Stimulated activated effector memory CD8-positive, alpha-beta T cell treated with anti-CD3 and anti-CD28 coated beads, Interleukin-12 subunit alpha, Interleukin-12 subunit beta, amount 100 ng/mL, for 72 hours (primary cell): ENCODE measurements around the gene ARHGAP22.

Source experiments
- ATAC-seq: fragments of 150-1000 bp; cut with Tn5 transposase; 2 replicates; pipeline ENCODE4 v1.10.0; 2021
- DNase-seq, 2 donors: peaks; one replicate each; pipeline ENCODE4 v3.0.0; 2021 to 2022; ENCODE audit warnings: low spot score in 2 of 2
- H3K27ac Mint-ChIP-seq: one replicate; pipeline ENCODE4 v1.8.0; 2022; ENCODE audit warnings: mild to moderate bottlenecking, mixed read lengths
- H3K36me3 Mint-ChIP-seq: one replicate; pipeline ENCODE4 v1.8.0; 2022; ENCODE audit warnings: mild to moderate bottlenecking, mixed read lengths
- H3K4me1 Mint-ChIP-seq: one replicate; pipeline ENCODE4 v1.8.0; 2022; ENCODE audit warnings: mixed read lengths
- H3K4me3 Mint-ChIP-seq: one replicate; pipeline ENCODE4 v1.8.0; 2022; ENCODE audit warnings: mild to moderate bottlenecking, mixed read lengths
- H3K9me3 Mint-ChIP-seq: one replicate; pipeline ENCODE4 v1.8.0; 2022; ENCODE audit warnings: mixed read lengths

The ARHGAP22 gene

GRCh38 chr10:48567346-48567745 lies 37.5 kb downstream of the ARHGAP22 start:
- no peak overlapping the region for H3K27ac Mint-ChIP-seq
- no peaks in the 10 kb centered on the region for H3K36me3 Mint-ChIP-seq
- no peaks in the 10 kb centered on the region for H3K9me3 Mint-ChIP-seq
- no peaks in the 10 kb centered on the region for H3K4me1 Mint-ChIP-seq
- H3K4me3 Mint-ChIP-seq, result no peak overlapping the region
- no peak for ATAC-seq
- no peak for DNase-seq

GRCh38 chr10:48564466-48565160 lies 40.3 kb downstream of the ARHGAP22 start:
- H3K4me1 Mint-ChIP-seq, result no peaks in the 10 kb centered on the region
- ATAC-seq (no peak), DNase-seq (no peak)
- no peak overlapping the region for H3K4me3 Mint-ChIP-seq
- H3K27ac Mint-ChIP-seq, result no peak overlapping the region
- H3K9me3 Mint-ChIP-seq, result no peaks in the 10 kb centered on the region
- H3K36me3 Mint-ChIP-seq, result no peaks in the 10 kb centered on the region

- Mint-ChIP-seq H3K27ac (no peak overlapping the region), H3K9me3 (no peaks in the 10 kb centered on the region), H3K4me1 (no peaks in the 10 kb centered on the region), H3K36me3 (no peaks in the 10 kb centered on the region), H3K4me3 (no peak overlapping the region)
- ATAC-seq, result no peak
- no peak for DNase-seq
Measured at GRCh38 chr10:48557511-48558123, 47.3 kb downstream of the ARHGAP22 start.

DNA sequence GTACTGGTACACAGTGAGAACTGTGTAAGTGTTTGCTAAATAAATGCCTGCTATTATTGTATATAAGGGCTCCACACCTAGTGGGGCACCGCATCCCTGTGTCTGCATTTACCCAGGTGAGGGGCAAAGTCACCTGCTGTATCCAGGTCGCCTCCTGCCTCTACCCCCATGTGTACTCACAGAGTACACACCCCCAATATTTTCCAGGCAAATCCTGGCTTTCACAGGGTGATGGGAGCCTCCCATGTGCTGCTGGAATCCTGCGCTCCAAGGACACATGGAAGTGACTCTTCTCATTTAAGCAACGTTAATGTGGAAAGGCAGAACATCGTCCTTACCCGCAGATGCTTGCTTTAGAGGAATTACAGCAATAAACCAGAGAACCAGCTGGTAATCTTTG lies 48.2 kb downstream of the ARHGAP22 start:
- Mint-ChIP-seq H3K4me1 (no peaks in the 10 kb centered on the region), H3K27ac (no peak overlapping the region), H3K9me3 (no peaks in the 10 kb centered on the region), H3K4me3 (no peak overlapping the region), H3K36me3 (no peaks in the 10 kb centered on the region)
- no peak for DNase-seq
- ATAC-seq, result no peak

DNA sequence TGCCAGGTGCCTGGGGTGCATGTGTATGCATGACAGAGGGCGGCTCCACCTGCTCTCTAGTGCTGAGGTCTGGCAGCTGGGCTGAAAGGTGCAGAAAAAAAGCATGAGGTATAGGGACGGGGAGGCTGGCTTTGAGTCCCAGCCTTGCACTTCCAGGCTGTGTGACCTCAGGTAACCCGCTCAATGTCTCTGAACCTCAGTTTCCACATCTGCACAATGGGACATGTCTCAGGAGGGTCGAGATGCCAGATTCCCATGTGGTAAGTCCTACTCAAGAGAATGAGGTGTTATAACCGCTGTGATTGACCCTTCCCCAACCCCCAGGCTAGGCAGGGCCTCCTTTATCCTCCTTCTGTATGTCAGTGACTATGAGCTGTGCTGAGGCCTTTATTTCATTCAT lies 48.8 kb downstream of the ARHGAP22 start:
- no peak overlapping the region for H3K27ac Mint-ChIP-seq
- H3K9me3 Mint-ChIP-seq, result no peaks in the 10 kb centered on the region
- ATAC-seq (no peak), DNase-seq (no peak)
- no peaks in the 10 kb centered on the region for H3K36me3 Mint-ChIP-seq
- no peak overlapping the region for H3K4me3 Mint-ChIP-seq
- no peaks in the 10 kb centered on the region for H3K4me1 Mint-ChIP-seq

GRCh38 chr10:48555310-48556042 lies 49.4 kb downstream of the ARHGAP22 start:
- Mint-ChIP-seq H3K4me1 (no peaks in the 10 kb centered on the region), H3K27ac (no peak overlapping the region), H3K36me3 (no peaks in the 10 kb centered on the region), H3K9me3 (no peaks in the 10 kb centered on the region), H3K4me3 (no peak overlapping the region)
- no peak for DNase-seq
- no peak for ATAC-seq

DNA sequence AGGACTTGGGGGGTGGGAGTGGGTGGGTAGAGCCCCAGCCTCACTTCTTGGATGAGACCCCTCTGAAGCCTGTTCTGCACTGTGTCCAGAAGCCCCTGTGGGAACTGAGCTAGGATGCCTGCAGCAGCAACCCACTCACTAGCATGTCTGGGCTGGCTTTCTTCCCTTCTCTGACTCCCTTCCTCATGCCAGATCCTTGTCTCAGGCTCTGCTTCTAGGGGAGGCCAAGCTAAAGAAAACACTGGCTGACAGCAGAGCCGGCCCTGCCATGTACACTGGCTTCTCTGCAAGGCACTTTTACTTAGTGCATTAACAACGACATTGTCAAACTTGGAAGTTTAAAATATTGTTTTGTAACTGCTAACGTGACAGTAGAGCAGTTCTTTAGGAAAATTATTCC lies 50.2 kb downstream of the ARHGAP22 start:
- Mint-ChIP-seq H3K27ac (no peak overlapping the region), H3K9me3 (no peaks in the 10 kb centered on the region), H3K4me3 (no peak overlapping the region), H3K4me1 (no peaks in the 10 kb centered on the region), H3K36me3 (no peaks in the 10 kb centered on the region)
- ATAC-seq (no peak), DNase-seq (no peak)

DNA sequence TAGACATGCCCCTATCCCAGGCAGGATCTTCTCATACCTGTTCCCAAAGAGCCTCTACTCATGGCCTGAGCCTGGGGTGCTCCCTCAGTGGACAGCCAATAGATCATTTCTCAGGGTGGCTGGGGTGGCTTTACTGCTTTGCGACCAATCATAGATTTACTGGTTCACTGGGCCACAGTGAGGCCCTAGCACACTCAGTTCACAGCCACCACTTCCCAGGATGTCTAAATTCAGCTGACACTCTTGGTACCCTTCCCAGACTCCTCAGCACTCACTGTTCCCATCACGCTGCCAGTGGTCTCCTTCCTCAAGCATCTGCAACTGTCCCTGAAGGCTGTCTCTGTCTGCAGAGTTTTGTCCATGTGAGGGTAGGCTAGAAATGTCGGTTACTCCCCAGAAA lies 50.6 kb downstream of the ARHGAP22 start:
- Mint-ChIP-seq H3K4me1 (no peaks in the 10 kb centered on the region), H3K4me3 (no peak overlapping the region), H3K9me3 (no peaks in the 10 kb centered on the region), H3K36me3 (no peaks in the 10 kb centered on the region), H3K27ac (no peak overlapping the region)
- DNase-seq (no peak), ATAC-seq (no peak)

DNA sequence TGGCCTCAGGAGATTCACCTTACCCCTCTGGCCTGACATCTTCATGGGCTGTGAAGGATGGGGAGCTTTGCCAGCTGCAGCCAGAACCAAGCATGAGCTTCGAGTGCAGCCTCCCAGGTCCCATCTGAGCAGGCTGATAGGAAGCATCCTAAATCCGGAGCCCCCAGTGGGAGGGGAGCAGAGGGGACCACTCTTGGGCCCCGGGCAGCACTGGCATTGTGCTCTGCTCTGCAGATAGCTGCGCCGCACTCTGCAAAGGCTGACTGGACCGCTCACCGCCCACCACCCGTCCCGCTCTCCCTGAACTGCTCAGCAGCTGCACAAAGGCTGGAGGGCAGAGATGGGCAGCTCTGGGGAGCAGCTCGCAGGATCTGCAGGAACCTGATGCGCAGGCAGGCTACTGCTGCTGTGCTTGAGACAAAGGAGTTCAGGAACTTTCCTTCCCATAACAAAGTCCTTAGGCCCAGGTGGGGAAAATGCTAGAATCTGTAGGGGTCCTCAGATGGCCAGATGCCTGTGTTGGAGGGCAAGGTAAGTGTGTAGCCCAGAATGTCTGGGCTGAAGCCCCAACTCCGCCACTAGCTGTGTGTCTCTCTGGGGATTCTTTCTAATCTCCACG lies 51.8 kb downstream of the ARHGAP22 start:
- Mint-ChIP-seq H3K27ac (no peak overlapping the region), H3K4me1 (no peaks in the 10 kb centered on the region), H3K9me3 (no peaks in the 10 kb centered on the region), H3K36me3 (no peaks in the 10 kb centered on the region), H3K4me3 (no peak overlapping the region)
- ATAC-seq, result no peak
- no peak for DNase-seq

DNA sequence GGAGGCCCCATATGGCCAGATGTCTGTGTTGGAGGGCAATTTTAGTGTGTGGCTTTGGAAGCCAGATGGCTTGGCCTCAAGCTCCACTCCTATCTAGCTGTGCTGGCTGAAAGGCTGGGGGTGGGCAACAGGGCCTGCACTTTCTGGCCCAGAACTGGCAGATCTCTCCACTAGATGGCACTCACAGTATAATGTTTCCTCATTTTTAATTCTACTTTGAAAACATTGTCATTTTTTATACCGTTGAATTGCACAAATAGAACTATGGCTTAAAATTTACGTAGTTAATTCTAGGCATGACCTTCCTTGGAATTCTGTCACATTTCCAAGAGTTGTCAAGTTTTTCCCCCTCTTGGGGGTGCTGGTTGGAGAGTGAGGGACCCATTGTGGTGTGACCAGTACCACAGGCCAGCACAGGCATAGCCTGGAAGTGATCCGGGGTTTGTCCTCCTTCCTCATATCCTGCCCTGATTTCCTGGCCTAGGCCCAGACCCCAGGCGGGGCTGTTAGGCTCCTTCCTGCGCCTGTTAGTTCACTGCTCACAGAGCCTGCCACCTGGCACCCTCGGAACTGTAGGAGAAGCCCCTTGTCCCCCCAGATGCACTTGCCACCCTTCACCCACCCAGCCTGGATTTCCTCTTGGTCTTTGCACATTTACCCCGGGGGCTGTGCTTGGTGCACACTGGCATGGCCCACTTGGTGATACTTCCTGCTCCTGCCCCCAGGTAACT lies 52.8 kb downstream of the ARHGAP22 start:
- Mint-ChIP-seq H3K9me3 (no peaks in the 10 kb centered on the region), H3K36me3 (no peaks in the 10 kb centered on the region), H3K4me1 (no peaks in the 10 kb centered on the region), H3K4me3 (no peak overlapping the region), H3K27ac (no peak overlapping the region)
- no peak for DNase-seq
- no peak for ATAC-seq

DNA sequence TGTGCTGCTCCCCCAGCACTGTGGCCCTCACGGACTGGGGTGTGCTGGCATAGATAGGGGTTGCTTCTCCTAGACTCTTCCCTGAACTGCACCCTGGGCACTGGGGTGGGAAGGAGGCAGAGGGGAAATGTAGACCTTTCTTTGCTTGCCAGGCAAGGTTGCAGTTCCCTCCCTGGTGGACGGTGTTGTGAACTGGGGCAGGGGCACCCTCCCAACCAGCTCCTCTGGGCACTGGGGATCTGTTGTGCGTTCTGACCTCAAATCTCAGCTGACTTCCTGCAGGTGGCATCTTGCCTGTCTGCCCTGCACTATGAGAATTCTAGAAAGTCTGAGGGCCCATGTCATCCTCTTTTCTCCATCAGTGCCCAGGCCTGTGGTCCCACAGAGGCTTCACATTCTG lies 53.9 kb downstream of the ARHGAP22 start:
- DNase-seq (no peak), ATAC-seq (no peak)
- Mint-ChIP-seq H3K36me3 (no peaks in the 10 kb centered on the region), H3K4me1 (no peaks in the 10 kb centered on the region), H3K27ac (no peak overlapping the region), H3K9me3 (no peaks in the 10 kb centered on the region), H3K4me3 (no peak overlapping the region)

DNA sequence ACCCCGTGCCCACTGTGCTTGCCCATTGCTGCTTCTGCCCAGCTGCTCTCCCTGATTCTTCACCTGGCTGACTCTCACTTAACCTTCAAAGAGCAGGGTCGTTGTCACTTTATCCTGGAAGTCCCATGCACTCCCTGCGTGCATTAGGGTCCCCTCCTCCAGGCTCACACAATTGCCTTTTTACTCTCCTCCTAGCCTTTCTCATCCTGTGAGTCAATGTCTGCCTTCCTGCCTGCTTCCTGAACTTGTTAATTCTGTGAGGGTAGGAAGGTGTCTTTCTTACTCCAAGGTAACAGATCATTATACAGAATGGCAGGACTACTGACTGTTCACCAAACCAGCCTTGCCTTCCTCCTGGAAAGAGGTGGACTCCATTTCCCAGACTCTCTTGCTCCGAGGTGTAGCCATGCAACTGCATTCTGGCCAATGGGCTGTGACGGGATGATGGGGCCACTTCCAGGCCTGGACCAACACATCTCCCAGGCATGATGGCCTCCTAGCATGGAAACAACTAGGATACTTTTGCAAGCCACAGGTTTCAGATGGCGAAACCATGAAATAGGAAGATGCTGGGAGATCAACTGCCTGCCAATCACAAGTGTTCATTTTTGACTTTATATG lies 54.7 kb downstream of the ARHGAP22 start:
- DNase-seq (no peak), ATAC-seq (no peak)
- H3K27ac Mint-ChIP-seq, result no peak overlapping the region

GRCh38 chr10:48549236-48549635 lies 55.6 kb downstream of the ARHGAP22 start:
- Mint-ChIP-seq H3K4me3 (no peak overlapping the region), H3K27ac (no peak overlapping the region), H3K4me1 (no peaks in the 10 kb centered on the region), H3K9me3 (no peaks in the 10 kb centered on the region), H3K36me3 (no peaks in the 10 kb centered on the region)
- ATAC-seq (no peak), DNase-seq (no peak)

More for the DNA sequence above, 54.7 kb downstream of the ARHGAP22 start:
- Mint-ChIP-seq H3K4me1 (no peaks in the 10 kb centered on the region), H3K4me3 (no peak overlapping the region), H3K9me3 (no peaks in the 10 kb centered on the region), H3K36me3 (no peaks in the 10 kb centered on the region)

DNA sequence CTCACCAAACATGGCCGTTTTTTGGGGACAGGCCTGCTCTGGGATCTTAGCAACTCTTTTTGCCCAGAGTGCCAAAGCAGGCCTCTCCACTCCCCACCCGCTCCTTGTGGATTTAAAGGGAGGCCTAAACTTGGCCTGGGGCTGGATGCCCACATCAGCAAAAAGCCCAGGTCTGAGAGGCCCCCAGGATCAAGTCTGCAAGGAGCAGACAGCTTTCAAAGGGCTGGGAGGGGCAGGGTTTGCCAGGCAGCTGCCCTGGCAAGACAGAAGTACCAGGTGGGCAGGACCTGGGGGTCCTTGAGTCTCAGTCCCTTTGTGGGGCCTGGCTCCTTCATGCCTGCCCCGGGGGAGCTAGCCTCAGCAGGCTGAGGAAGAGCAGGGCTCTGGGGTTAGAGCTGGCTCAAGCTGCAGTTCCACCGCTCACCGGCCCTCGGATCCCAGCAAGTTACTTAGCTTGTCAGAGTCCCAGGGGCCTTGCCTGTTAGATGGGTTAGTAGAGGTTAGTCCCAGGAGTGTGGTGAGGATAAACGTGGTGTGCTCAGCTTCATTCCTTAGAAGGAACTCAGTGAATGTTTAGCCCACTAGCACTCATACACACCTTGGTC lies 56.2 kb downstream of the ARHGAP22 start:
- Mint-ChIP-seq H3K9me3 (no peaks in the 10 kb centered on the region), H3K36me3 (no peaks in the 10 kb centered on the region), H3K27ac (no peak overlapping the region), H3K4me3 (no peak overlapping the region), H3K4me1 (no peaks in the 10 kb centered on the region)
- ATAC-seq (no peak), DNase-seq (no peak)
